ENCODE results near the gene ASIC2.
A peak's percentile ranks its signal among the peaks of the same experiment; 100 is the strongest.
"Not testable (repeated sequence)": the region's sequence is repeated elsewhere in the genome, so short reads cannot be mapped to it uniquely, and the experiment has no call there.

Gene ASIC2

GRCh38 chr17:33015716-33016346 lies 277.3 kb downstream of the ASIC2 start:
- no peak for DNase-seq

- no peak for DNase-seq
Observed at GRCh38 chr17:33014751-33015150, 278.3 kb downstream of the ASIC2 start.

- no peak for DNase-seq
Observed at GRCh38 chr17:33013596-33014375, 279.3 kb downstream of the ASIC2 start.

- DNase-seq: no peak
Observed at GRCh38 chr17:33012522-33013033, 280.5 kb downstream of the ASIC2 start.

- DNase-seq: no peak
Observed at GRCh38 chr17:33009636-33010035, 283.5 kb downstream of the ASIC2 start.

GRCh38 chr17:33007186-33007585 lies 285.9 kb downstream of the ASIC2 start:
- DNase-seq: no peak

GRCh38 chr17:33002246-33002645 lies 290.8 kb downstream of the ASIC2 start:
- DNase-seq: no peak

GRCh38 chr17:32998887-32999228 lies 294.2 kb downstream of the ASIC2 start:
- no peak for DNase-seq

- peak; percentile 56 for DNase-seq
Observed at GRCh38 chr17:32998111-32998886, 294.8 kb downstream of the ASIC2 start.

GRCh38 chr17:32995416-32996045 lies 297.6 kb downstream of the ASIC2 start:
- DNase-seq: no peak

GRCh38 chr17:32993977-32994376 lies 299.1 kb downstream of the ASIC2 start:
- DNase-seq: no peak

GRCh38 chr17:32992321-32993033 lies 300.6 kb downstream of the ASIC2 start:
- no peak for DNase-seq

- DNase-seq: no peak
Observed at GRCh38 chr17:32988481-32989101, 304.5 kb downstream of the ASIC2 start.

GRCh38 chr17:32987868-32988267 lies 305.2 kb downstream of the ASIC2 start:
- DNase-seq: not testable (repeated sequence)

GRCh38 chr17:32987453-32987805 lies 305.7 kb downstream of the ASIC2 start:
- DNase-seq: not testable (repeated sequence)

GRCh38 chr17:32985050-32985756 lies 307.9 kb downstream of the ASIC2 start:
- DNase-seq: no peak

GRCh38 chr17:32981611-32982010 lies 311.5 kb downstream of the ASIC2 start:
- not testable (repeated sequence) for DNase-seq

GRCh38 chr17:32980230-32980629 lies 312.9 kb downstream of the ASIC2 start:
- no peak for DNase-seq

- no peak for DNase-seq
Observed at GRCh38 chr17:32976605-32977004, 316.5 kb downstream of the ASIC2 start.

- no peak for DNase-seq
Observed at GRCh38 chr17:32976131-32976530, 317.0 kb downstream of the ASIC2 start.

- no peak for DNase-seq
Observed at GRCh38 chr17:32971171-32971570, 321.9 kb downstream of the ASIC2 start.

Data from CD4-positive, alpha-beta T cell treated with Interleukin-17A for 1 hour (primary cell).